Glutamatergic neuron (in vitro differentiated cells): ENCODE measurements around the gene UNC5CL. TPM values are rescaled to one million over a fixed set of nuclear protein-coding genes. Genes with fewer than 3 reads are reported as not detected.

Experiments
- DNase-seq: peaks from one replicate; pipeline ENCODE4 v3.0.0; 2022
- H3K27ac Mint-ChIP-seq: one replicate; pipeline ENCODE4 v1.8.0; 2020; ENCODE audit warnings: mild to moderate bottlenecking, mixed read lengths, inconsistent platforms; ENCODE audit not compliant: unreplicated experiment
- H3K27me3 Mint-ChIP-seq: one replicate; pipeline ENCODE4 v1.8.0; 2020; ENCODE audit warnings: mild to moderate bottlenecking, moderate library complexity, mixed read lengths, inconsistent platforms; ENCODE audit not compliant: unreplicated experiment
- H3K36me3 Mint-ChIP-seq: one replicate; pipeline ENCODE4 v1.8.0; 2020; ENCODE audit warnings: mild to moderate bottlenecking, mixed read lengths, inconsistent platforms; ENCODE audit not compliant: unreplicated experiment
- H3K4me1 Mint-ChIP-seq: one replicate; pipeline ENCODE4 v1.8.0; 2020; ENCODE audit warnings: mild to moderate bottlenecking, low read depth, mixed read lengths, inconsistent platforms; ENCODE audit not compliant: unreplicated experiment
- H3K4me3 Mint-ChIP-seq: one replicate; pipeline ENCODE4 v1.8.0; 2020; ENCODE audit warnings: mild to moderate bottlenecking, mixed read lengths, inconsistent platforms; ENCODE audit not compliant: unreplicated experiment
- H3K9me3 Mint-ChIP-seq: one replicate; pipeline ENCODE4 v1.8.0; 2020; ENCODE audit warnings: mild to moderate bottlenecking, moderate library complexity, mixed read lengths, inconsistent platforms; ENCODE audit not compliant: unreplicated experiment
- total RNA-seq: library from RNA; stranded (reverse); fragmentation: NEBNext Ultra II Directional; extraction: Animal tissue kit (Norgen Biotek cat#: 25700); gene quantifications from one replicate; pipeline ENCODE4 v1.2.1, GENCODE V29; 2021; ENCODE audit not compliant: unreplicated experiment
- TF ChIP-seq, protein P1 (sequence below): fragments of 200-600 bp; sonication (generic); IDR thresholded peaks from one replicate; pipeline ENCODE4 v1.5.0; 2021; ENCODE audit not compliant: partially characterized antibody, unreplicated experiment

UNC5CL gene
- total RNA-seq, 1 donor from 2014 or later = 1.0 TPM

DNA sequence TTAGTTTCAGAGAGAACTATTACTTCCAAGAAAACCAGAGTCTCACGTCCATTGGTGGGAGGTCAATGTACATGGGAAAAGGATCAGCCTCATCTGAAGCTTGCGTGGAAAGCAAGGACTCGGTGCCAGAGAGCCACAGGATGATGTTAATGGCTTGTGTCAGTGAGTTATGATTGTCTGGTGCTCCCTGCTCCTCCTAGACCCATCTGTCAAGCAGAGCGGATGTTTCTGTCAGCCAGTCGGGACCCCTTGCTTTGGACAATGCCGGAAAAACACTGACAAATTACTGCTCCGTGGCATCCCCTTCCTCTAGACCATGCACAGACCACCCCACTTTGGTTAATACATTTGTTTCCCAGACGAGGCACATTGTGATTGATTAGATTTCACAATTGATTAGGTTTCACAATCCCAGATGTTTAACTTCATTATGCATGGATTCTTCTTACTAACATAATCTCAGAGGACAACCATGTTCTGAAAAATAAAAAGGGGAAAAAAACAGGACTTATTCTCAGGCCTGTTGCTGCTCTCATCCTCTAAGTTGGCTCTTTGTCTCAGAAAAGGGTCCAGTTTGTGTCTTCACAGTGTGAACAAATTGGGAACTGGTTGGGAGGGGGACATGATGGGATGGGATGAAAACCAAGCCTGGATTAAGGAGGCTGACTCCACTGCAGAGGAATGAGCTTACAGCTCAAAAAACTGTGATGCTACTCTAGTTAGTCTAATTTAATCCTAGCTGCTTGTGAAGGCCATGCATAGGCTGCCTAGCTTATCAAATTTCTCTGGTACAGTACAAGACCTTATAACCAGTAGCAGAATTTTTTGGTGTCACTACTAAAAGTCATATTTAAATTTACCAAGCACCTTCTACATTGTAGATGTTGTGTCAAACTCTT lies 51.9 kb downstream of the UNC5CL start:
- Mint-ChIP-seq H3K27ac (peak overlapping the region; percentile 18), H3K4me3 (no peak overlapping the region), H3K36me3 (no peaks in the 10 kb centered on the region), H3K27me3 (peaks cover 5% of the 10 kb centered on the region), H3K4me1 (peaks cover 7% of the 10 kb centered on the region), H3K9me3 (no peaks in the 10 kb centered on the region)
- DNase-seq = no peak
- TF ChIP-seq, protein P1, sequence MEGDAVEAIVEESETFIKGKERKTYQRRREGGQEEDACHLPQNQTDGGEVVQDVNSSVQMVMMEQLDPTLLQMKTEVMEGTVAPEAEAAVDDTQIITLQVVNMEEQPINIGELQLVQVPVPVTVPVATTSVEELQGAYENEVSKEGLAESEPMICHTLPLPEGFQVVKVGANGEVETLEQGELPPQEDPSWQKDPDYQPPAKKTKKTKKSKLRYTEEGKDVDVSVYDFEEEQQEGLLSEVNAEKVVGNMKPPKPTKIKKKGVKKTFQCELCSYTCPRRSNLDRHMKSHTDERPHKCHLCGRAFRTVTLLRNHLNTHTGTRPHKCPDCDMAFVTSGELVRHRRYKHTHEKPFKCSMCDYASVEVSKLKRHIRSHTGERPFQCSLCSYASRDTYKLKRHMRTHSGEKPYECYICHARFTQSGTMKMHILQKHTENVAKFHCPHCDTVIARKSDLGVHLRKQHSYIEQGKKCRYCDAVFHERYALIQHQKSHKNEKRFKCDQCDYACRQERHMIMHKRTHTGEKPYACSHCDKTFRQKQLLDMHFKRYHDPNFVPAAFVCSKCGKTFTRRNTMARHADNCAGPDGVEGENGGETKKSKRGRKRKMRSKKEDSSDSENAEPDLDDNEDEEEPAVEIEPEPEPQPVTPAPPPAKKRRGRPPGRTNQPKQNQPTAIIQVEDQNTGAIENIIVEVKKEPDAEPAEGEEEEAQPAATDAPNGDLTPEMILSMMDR = no peak

DNA sequence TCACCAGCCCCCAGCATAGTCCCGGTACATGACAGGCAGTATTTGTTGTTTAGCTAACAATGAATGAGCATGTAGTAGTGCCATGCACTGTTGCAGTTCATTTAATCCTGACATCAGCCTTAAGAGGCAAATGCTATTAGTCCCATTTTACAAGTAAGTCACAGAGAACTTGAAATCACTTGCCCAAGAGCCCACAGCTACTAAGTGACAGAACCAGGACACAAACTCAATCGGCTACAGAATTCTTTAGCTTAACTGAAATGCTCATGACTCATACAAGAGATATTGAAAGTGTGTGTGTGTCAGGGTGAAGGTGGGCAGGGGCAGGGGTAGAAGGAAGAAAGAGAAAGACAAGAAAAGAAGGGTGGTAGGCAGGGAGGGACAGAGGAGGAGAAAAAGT lies 52.7 kb downstream of the UNC5CL start:
- Mint-ChIP-seq H3K4me3 (no peak overlapping the region), H3K27me3 (peaks cover 5% of the 10 kb centered on the region), H3K9me3 (no peaks in the 10 kb centered on the region), H3K4me1 (peaks cover 5% of the 10 kb centered on the region), H3K27ac (no peak overlapping the region), H3K36me3 (no peaks in the 10 kb centered on the region)
- no peak for DNase-seq
- TF ChIP-seq, protein P1 = no peak

DNA sequence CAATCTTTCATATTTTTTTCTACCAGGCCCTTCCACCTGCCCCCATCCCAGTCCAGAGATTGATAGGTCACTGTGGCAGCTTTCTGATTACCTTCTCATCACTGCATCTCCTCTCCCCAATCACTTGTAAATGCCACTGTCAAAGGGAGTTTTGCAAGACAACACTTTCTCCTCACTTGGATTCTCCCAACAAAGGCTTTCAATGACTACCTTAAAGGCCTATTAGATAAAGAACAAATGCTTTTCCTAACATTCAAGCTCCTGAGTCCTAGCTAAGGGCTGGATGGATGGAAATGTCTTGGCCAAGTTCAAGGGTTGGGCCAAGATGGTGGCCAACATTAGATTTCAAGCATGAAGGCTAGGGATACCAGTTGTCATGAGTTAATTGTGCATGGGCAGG lies 55.3 kb downstream of the UNC5CL start:
- Mint-ChIP-seq H3K4me1 (peaks cover 5% of the 10 kb centered on the region), H3K27me3 (peaks cover 5% of the 10 kb centered on the region), H3K36me3 (no peaks in the 10 kb centered on the region), H3K27ac (no peak overlapping the region), H3K4me3 (no peak overlapping the region), H3K9me3 (peaks cover 2% of the 10 kb centered on the region)
- TF ChIP-seq, protein P1 = no peak
- DNase-seq = no peak

DNA sequence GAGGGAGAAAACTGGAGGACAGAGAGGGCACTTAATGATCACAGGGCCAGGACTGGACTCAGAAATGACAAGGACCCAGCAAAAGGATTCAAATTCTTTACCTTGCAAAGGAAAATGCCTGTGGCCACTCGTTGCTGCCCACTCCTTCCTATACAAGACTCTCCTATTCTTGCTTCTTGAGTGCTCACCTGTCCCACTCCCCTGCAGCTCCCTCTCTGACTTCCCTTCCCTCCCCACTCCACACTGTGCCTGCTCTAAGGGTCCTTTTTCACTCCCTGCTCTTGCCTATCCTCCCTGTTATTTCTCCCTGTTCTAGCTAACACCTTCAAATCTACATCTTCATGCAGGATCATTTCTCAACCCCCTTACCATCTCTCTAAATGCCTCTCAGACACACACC lies 56.1 kb downstream of the UNC5CL start:
- DNase-seq = no peak
- no peak overlapping the region for H3K4me3 Mint-ChIP-seq
- TF ChIP-seq, protein P1 = no peak
- peaks cover 2% of the 10 kb centered on the region for H3K9me3 Mint-ChIP-seq
- no peak overlapping the region for H3K27ac Mint-ChIP-seq
- no peaks in the 10 kb centered on the region for H3K36me3 Mint-ChIP-seq
- H3K27me3 Mint-ChIP-seq = peaks cover 5% of the 10 kb centered on the region
- H3K4me1 Mint-ChIP-seq = peaks cover 5% of the 10 kb centered on the region

DNA sequence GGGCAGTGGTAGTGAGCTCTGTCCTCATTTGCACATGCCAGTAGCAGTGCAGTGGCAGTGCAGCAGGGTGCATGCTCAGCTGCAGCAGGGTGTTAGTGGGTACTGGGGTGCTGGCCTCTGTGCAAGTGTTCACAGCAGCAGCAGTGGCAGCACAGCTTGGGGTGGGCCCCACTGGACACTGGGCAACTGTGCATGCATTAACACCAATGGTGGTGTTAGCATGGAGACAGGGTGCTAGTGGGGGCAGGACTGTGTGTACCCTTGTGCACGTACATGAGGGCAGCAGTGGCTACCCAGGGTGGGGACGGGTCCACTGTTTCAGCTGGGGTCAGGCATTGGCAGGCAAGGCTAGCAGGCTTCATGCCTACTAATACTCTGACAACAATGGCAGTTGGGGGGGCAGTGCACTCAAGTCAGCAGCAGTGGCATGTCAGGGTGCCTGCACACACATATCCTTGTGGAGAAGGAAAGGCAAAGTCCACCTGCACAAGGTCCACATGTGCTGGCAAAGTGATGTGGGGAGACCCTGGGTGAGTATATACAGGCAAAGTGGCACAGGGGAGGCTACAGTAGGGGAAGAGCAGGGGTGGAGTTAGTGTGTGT lies 60.2 kb downstream of the UNC5CL start:
- no peak overlapping the region for H3K4me3 Mint-ChIP-seq
- no peak overlapping the region for H3K27ac Mint-ChIP-seq
- no peaks in the 10 kb centered on the region for H3K36me3 Mint-ChIP-seq
- no peaks in the 10 kb centered on the region for H3K4me1 Mint-ChIP-seq
- TF ChIP-seq, protein P1 = no peak
- H3K27me3 Mint-ChIP-seq = no peaks in the 10 kb centered on the region
- DNase-seq = no peak
- peaks cover 2% of the 10 kb centered on the region for H3K9me3 Mint-ChIP-seq
